ENCODE measurements around the gene CACNA1F.
"Not testable (repeated sequence)": the region's sequence is repeated elsewhere in the genome, so short reads cannot be mapped to it uniquely, and the experiment has no call there.

The CACNA1F gene

GRCh38 chrX:49176421-49177326, 56.5 kb downstream of the CACNA1F start:
- no peak for DNase-seq (ENCODE audit: low spot score)

- DNase-seq (ENCODE audit: low spot score) = no peak
Observed at GRCh38 chrX:49175435-49176274, 57.5 kb downstream of the CACNA1F start.

- no peak for DNase-seq (ENCODE audit: low spot score)
Observed at GRCh38 chrX:49174723-49175122, 58.4 kb downstream of the CACNA1F start.

- DNase-seq (ENCODE audit: low spot score) = not testable (repeated sequence)
Observed at GRCh38 chrX:49173544-49173943, 59.6 kb downstream of the CACNA1F start.

GRCh38 chrX:49172280-49172780, 60.8 kb downstream of the CACNA1F start:
- DNase-seq (ENCODE audit: low spot score) = no peak

- no peak for DNase-seq (ENCODE audit: low spot score)
Observed at GRCh38 chrX:49171752-49172279, 61.3 kb downstream of the CACNA1F start, which contains the start of gene PLP2. TSS of gene PLP2 (plus strand) at chrX:49171898. CDS start at chrX:49172001, 103 bp downstream.

- no peak for DNase-seq (ENCODE audit: low spot score)
Observed at GRCh38 chrX:49167740-49168108, 65.4 kb downstream of the CACNA1F start.

- no peak for DNase-seq (ENCODE audit: low spot score)
Observed at GRCh38 chrX:49166914-49167739, 66.0 kb downstream of the CACNA1F start.

- peak; percentile 46 for DNase-seq (ENCODE audit: low spot score)
Observed at GRCh38 chrX:49165901-49166881, 66.9 kb downstream of the CACNA1F start.

GRCh38 chrX:49164589-49165360, 68.4 kb downstream of the CACNA1F start:
- no peak for DNase-seq (ENCODE audit: low spot score)

- DNase-seq (ENCODE audit: low spot score) = peak; percentile 86
Observed at GRCh38 chrX:49163555-49164419, 69.4 kb downstream of the CACNA1F start.

GRCh38 chrX:49162620-49163019, 70.5 kb downstream of the CACNA1F start, which contains the start of gene MAGIX:
TSS of gene MAGIX (plus strand) at chrX:49162758. CDS start at chrX:49162890, 132 bp downstream.
- DNase-seq (ENCODE audit: low spot score) = no peak

GRCh38 chrX:49161632-49162031, 71.5 kb downstream of the CACNA1F start:
- no peak for DNase-seq (ENCODE audit: low spot score)

- no peak for DNase-seq (ENCODE audit: low spot score)
Observed at GRCh38 chrX:49160908-49161307, 72.2 kb downstream of the CACNA1F start.

- DNase-seq (ENCODE audit: low spot score) = no peak
Observed at GRCh38 chrX:49157194-49157593, 75.9 kb downstream of the CACNA1F start.

- peak; percentile 88 for DNase-seq (ENCODE audit: low spot score)
Observed at GRCh38 chrX:49155900-49156837, 77.0 kb downstream of the CACNA1F start.

- DNase-seq (ENCODE audit: low spot score) = peak; percentile 34
Observed at GRCh38 chrX:49155243-49155899, 77.8 kb downstream of the CACNA1F start.
